OCI-LY3 (cell line): ENCODE measurements around the gene NHS.

Source experiments
- H2AFZ ChIP-seq: fragments of 200-600, 300-600 bp; shearing (Covaris generic); 2 replicates; pipeline ENCODE4 v1.6.0; 2014; ENCODE audit warnings: antibody characterized with exemption, low read depth, low read length
- H3K27ac ChIP-seq: fragments of 200-600, 300-600 bp; sonication (generic); 2 replicates; pipeline ENCODE4 v1.5.1; 2014; ENCODE audit warnings: mild to moderate bottlenecking, low read length, moderate library complexity, mixed read lengths
- H3K27me3 ChIP-seq: fragments of 200-600, 300-600 bp; sonication (generic); 2 replicates; pipeline ENCODE4 v1.6.1; 2014; ENCODE audit warnings: low read depth, low read length, mixed read lengths
- H3K36me3 ChIP-seq: fragments of 200-600, 300-600 bp; sonication (generic); replicated peaks from 2 replicates; pipeline ENCODE3; 2014; ENCODE audit warnings: low read depth, low read length, mixed read lengths
- H3K4me1 ChIP-seq: fragments of 300-600, 200-600 bp; sonication (generic); 2 replicates; pipeline ENCODE4 v1.6.1; 2014; ENCODE audit warnings: low read length, mixed read lengths
- H3K4me2 ChIP-seq: fragments of 200-600, 300-600 bp; sonication (generic); 2 replicates; pipeline ENCODE4 v1.6.1; 2014; ENCODE audit warnings: low read length, mixed read lengths
- H3K4me3 ChIP-seq: fragments of 300-600, 200-600 bp; sonication (generic); 2 replicates; pipeline ENCODE4 v1.5.1; 2014; ENCODE audit warnings: antibody characterized with exemption, mild to moderate bottlenecking, low read length, moderate library complexity
- H3K79me2 ChIP-seq: fragments of 300-600, 200-600 bp; shearing (Covaris generic); 2 replicates; pipeline ENCODE4 v1.6.1; 2014; ENCODE audit warnings: mild to moderate bottlenecking, low read length, mixed read lengths
- H3K9ac ChIP-seq: fragments of 300-600, 200-600 bp; shearing (Covaris generic); 2 replicates; pipeline ENCODE4 v1.6.0; 2014; ENCODE audit warnings: mild to moderate bottlenecking, low read length, moderate library complexity
- H3K9me3 ChIP-seq: fragments of 200-600, 300-600 bp; shearing (Covaris generic); 2 replicates; pipeline ENCODE4 v1.6.1; 2014; ENCODE audit warnings: low read length, mixed read lengths; ENCODE audit not compliant: insufficient read depth
- H4K20me1 ChIP-seq: fragments of 200-600, 300-600 bp; sonication (generic); 2 replicates; pipeline ENCODE4 v1.6.1; 2016; ENCODE audit warnings: low read length, mixed read lengths; ENCODE audit not compliant: insufficient read depth
- EZH2phosphoT487 ChIP-seq: fragments of 200-600 bp; shearing (Covaris generic); IDR thresholded peaks from 2 replicates; pipeline ENCODE4 v1.6.1; 2018; ENCODE audit warnings: antibody characterized with exemption, mixed run types, low read depth
- TF ChIP-seq, protein P1 (sequence below): fragments of 200-600, 300-600 bp; sonication (generic); IDR thresholded peaks from 2 replicates; pipeline ENCODE4 v1.5.1; 2014; ENCODE audit warnings: antibody characterized with exemption, low read length, low read depth

The NHS gene

DNA sequence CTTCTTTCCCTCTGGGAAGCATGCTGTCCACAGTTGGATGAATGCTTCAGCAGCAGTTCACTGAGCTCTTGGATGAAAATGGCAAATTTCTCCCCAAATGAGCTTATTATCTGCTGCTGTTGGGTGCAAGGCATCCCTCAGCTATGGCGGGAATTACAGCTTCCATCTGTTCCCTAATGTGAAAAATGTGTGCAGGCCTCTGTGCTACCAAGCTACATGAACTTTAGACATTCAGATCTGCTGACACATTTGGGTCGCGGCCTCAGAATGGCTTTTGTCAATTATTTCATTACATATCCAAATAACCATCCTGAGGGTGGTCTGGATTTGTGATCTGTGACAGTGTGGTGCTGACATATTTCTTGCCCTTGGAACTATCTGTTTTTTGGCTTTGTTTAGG, 242.8 kb downstream of the NHS start:
- Histone ChIP-seq H3K79me2 (no peaks in the 10 kb centered on the region), H3K4me1 (no peaks in the 10 kb centered on the region), H3K27ac (no peak overlapping the region), H3K9ac (no peak overlapping the region), H3K4me2 (no peak overlapping the region), H2AFZ (no peak overlapping the region), H3K27me3 (no peaks in the 10 kb centered on the region), H3K4me3 (no peak overlapping the region), H3K36me3 (no peaks in the 10 kb centered on the region), H4K20me1 (no peaks in the 10 kb centered on the region), H3K9me3 (no peaks in the 10 kb centered on the region)
- TF ChIP-seq, protein P1, sequence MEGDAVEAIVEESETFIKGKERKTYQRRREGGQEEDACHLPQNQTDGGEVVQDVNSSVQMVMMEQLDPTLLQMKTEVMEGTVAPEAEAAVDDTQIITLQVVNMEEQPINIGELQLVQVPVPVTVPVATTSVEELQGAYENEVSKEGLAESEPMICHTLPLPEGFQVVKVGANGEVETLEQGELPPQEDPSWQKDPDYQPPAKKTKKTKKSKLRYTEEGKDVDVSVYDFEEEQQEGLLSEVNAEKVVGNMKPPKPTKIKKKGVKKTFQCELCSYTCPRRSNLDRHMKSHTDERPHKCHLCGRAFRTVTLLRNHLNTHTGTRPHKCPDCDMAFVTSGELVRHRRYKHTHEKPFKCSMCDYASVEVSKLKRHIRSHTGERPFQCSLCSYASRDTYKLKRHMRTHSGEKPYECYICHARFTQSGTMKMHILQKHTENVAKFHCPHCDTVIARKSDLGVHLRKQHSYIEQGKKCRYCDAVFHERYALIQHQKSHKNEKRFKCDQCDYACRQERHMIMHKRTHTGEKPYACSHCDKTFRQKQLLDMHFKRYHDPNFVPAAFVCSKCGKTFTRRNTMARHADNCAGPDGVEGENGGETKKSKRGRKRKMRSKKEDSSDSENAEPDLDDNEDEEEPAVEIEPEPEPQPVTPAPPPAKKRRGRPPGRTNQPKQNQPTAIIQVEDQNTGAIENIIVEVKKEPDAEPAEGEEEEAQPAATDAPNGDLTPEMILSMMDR, result no peak
- no peak for TF ChIP-seq EZH2phosphoT487

DNA sequence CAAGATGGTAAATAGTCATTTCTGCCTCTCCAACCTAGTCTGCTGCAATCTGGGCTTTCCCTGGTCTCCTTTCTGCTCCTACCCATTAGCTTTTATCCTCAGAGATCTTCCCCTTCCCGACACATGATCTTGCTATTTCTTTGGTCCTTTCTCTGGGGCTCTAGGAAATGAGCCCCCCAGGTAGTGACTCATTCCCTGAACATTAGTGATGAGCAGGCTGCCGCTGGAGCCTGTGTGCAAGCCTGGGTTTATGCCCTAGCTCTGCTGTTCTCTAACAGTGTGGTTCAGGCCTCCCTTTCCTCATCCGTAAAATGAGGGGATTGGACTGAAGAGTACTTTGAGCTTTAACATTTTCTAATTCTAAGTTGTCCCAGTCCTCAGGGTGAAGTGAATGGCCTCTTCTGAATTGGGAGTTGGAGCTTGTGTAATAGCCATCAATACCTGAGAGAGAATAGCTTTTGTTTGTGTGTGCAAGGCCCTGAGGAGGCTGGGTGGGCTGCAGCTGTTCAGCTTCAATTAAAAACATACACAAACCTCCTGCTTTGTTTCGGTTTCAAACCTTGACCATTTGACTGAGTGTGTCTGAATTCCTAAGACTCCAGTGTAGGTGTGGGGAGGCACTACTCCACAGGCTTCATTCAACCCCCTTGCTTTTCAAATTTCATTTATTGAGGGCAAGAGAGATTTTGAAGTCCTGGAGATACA, 246.7 kb downstream of the NHS start:
- no peak overlapping the region for H3K4me3 ChIP-seq
- no peak overlapping the region for H3K9ac ChIP-seq
- H2AFZ ChIP-seq, result no peak overlapping the region
- no peaks in the 10 kb centered on the region for H4K20me1 ChIP-seq
- H3K4me1 ChIP-seq, result no peaks in the 10 kb centered on the region
- no peak overlapping the region for H3K4me2 ChIP-seq
- no peak for TF ChIP-seq EZH2phosphoT487
- TF ChIP-seq, protein P1, result no peak
- H3K79me2 ChIP-seq, result no peaks in the 10 kb centered on the region
- H3K27ac ChIP-seq, result no peak overlapping the region
- H3K36me3 ChIP-seq, result no peaks in the 10 kb centered on the region
- no peaks in the 10 kb centered on the region for H3K27me3 ChIP-seq
- H3K9me3 ChIP-seq, result no peaks in the 10 kb centered on the region

DNA sequence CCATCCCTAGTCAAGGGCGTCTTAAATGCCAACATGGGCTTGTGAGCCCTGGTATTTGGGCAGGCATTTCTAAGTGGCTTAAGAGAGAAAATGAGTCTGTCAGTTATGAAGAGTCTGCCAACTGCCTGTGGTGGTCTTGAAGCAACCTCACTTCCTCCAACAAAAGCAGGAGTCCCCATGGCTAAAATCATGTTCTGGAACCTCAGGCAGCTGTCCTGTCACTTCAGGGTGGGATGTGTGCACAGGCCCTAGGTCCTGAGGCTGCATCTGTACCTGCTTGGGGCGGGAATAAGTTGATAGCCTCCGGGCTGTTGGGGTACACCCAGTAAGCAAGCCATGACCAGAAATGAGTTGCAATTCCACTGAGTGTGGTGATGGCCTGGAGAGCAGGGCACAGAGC, 247.3 kb downstream of the NHS start:
- Histone ChIP-seq H3K27ac (no peak overlapping the region), H3K9ac (no peak overlapping the region), H3K4me1 (no peaks in the 10 kb centered on the region), H3K4me2 (no peak overlapping the region), H3K9me3 (no peaks in the 10 kb centered on the region), H3K36me3 (no peaks in the 10 kb centered on the region), H2AFZ (no peak overlapping the region), H3K27me3 (no peaks in the 10 kb centered on the region), H4K20me1 (no peaks in the 10 kb centered on the region), H3K4me3 (no peak overlapping the region), H3K79me2 (no peaks in the 10 kb centered on the region)
- TF ChIP-seq, protein P1, result no peak
- TF ChIP-seq EZH2phosphoT487, result no peak

DNA sequence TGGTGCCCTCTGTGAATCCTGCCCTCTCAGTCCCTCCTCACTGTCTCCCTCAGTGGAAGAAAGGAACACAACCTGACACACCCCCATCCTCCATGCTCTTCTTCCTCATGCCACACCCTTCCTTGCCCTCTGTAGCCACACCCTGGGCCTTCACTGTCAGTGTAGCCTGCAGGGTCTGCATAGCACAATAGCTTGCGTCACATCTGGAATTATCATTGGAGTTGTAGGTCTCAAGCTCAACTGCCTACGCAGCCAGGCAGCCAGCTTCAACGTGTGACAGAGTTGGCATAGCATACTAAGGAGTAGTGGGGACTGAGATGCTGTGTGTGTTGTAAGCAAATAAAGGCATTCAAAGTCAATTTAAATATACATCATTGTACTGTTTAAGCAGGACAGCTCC, 248.8 kb downstream of the NHS start:
- H3K36me3 ChIP-seq, result no peaks in the 10 kb centered on the region
- no peaks in the 10 kb centered on the region for H3K9me3 ChIP-seq
- H3K4me3 ChIP-seq, result no peak overlapping the region
- H3K9ac ChIP-seq, result no peak overlapping the region
- H3K27me3 ChIP-seq, result no peaks in the 10 kb centered on the region
- no peak for TF ChIP-seq EZH2phosphoT487
- TF ChIP-seq, protein P1, result no peak
- no peak overlapping the region for H3K27ac ChIP-seq
- H4K20me1 ChIP-seq, result no peaks in the 10 kb centered on the region
- no peak overlapping the region for H3K4me2 ChIP-seq
- no peaks in the 10 kb centered on the region for H3K79me2 ChIP-seq
- H3K4me1 ChIP-seq, result no peaks in the 10 kb centered on the region
- no peak overlapping the region for H2AFZ ChIP-seq
